Activated CD8-positive, alpha-beta memory T cell treated with anti-CD3 and anti-CD28 coated beads, Interleukin-2, amount 50 U/mL, for 24 hours (primary cell): Measurements from ENCODE around the gene ANO2.
"Not testable (repeated sequence)": the region's sequence is repeated elsewhere in the genome, so short reads cannot be mapped to it uniquely, and the experiment has no call there.

Experiments
- DNase-seq: peaks from one replicate; pipeline ENCODE4 v3.0.0-alpha.2; 2020; ENCODE audit errors: extremely low read depth

Gene ANO2

GRCh38 chr12:5887819-5888218 lies 57.2 kb downstream of the ANO2 start:
- not testable (repeated sequence) for DNase-seq

GRCh38 chr12:5884866-5885265 lies 60.2 kb downstream of the ANO2 start:
- DNase-seq = no peak

GRCh38 chr12:5884285-5884684 lies 60.8 kb downstream of the ANO2 start:
- no peak for DNase-seq

DNA sequence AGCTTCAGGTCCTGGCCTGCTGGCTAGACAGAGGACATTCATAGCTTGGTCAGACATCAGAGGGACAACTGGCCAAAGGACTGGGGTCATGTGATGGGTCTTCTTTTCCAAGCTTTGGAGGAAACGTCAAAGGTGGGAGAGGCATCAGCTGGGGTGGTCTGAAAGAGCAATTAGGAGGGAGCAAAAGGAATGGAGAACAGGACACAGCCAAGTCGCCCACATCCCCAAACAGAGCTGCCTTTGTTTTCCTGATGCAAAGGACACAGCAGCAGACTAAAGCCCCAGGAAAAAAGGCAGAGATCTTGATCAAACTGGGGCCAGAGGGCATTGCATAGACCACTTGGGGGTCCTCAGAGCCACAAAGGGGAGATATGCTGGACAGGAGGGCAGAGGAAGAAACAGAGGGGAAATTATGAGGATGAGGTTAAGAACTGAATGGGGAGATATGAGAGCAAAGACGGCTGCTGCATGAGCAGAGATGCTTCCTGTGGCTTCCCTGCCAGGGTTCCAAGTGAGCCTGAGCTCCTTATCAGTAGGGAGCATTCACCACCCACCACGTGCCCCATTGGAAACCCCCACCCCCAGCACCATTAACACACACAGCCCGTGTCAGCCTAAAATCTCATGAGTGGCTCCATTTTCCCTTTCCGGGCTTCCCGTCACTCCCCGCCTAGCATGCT lies 62.4 kb downstream of the ANO2 start:
- no peak for DNase-seq

DNA sequence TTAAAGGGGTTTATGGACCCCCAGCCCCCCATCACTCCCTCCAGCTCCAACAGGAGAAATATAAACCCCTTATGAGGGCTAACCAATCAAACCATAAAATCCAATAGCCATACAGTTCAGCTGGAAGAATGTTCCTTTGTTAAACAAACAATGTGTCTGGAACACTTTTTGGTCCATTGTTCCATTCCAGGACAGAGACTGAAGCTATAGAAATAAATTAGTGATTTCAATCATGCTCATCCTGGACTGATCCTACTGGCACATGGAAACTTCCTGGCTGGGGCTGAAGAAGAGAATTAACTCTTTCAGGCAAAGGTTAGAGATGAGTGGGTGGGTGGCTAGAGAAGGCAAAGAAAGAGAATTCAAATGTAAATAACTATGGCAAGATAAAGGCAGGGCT lies 63.4 kb downstream of the ANO2 start:
- no peak for DNase-seq

DNA sequence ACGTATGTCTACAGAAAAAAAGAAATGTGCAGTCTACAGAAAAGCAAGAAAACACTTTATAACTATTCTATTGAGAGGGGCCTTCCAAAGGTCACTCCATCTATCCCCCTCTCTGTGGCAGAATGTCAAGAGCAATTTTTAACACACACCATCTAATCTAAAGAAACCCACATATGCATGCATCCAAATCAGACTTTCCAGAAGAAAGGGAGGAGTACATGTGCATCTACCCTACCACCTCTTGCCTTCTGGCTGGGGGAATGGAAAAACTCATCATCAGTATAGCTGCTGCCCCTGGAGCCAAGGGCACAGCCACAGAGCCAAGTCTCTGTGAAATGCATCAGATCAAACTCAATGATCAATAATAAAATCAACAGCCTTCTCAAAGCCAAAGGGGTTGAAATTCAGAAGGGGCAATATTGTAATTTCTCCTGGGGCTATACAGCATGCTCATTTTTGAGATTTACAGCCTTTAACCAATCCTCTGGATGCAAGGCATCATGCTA lies 63.9 kb downstream of the ANO2 start:
- no peak for DNase-seq

DNA sequence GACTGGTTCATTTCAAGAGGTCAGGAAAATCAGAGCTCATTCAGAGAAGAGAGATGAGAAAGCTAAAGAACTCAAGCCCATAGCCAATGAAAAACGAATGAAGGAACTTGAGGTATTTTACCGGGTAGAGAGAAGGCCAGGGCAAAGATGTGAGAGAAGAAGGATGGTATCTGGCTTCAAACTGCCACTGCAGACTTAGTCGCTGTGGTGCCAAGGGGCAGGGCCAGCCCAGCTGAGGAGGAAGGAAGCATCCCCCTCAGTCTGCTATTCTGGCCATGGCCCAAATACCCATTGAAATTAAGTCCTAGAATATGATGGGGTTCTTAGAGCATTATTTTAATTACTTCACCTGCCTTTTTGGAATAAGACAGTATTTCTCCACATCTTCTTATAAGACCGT lies 69.2 kb downstream of the ANO2 start:
- DNase-seq = no peak

DNA sequence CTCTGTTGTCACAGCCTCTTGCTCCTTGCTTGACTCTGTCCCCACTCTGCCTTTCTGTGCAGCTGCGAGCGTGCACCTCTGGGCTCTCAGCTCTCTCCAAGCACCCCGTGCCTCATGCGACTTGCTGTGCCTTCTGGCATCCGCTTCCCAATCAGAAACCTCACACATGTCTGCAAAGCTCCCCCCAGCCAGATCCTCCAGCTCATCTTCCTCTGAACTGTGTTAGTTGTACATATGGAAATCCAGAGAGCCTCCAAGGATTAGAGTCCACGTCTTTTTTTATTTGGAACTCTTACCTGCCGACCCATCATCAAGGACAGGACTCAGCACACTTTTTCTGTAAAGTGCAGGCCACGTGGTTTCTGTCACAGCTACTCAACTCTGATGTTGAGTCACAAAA lies 70.5 kb downstream of the ANO2 start:
- DNase-seq = no peak

DNA sequence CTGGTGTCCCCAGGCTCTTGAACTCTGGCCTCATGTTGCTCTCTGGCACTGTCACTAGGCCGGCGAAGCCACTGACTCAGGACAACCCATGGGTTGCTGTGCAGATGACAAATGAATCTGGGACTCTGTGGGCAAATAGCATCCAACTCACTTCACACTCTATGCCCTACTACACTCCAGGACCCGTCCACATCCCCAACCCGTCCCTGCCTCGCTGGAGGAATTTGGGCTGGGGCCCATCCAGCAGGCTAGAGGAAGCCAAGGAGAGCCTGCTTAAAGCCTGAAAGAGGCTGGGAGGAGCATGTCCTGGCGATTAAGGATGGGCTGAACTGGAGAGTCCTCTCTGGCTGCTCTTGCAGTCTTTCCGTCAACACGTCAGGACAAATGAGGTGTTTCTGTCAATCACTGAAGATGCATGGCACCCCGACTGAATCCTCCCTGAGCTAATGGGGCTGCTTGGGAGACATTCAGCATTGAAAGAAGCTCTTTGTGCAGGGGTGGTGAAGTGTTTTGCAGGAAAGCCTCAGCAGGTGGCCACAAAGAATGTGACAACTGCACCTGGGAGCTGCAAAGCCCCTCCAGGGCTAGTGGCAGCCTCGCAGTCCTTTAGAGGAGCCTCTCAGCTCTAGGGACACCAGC lies 71.7 kb downstream of the ANO2 start:
- DNase-seq = no peak

- DNase-seq = no peak
Measured at GRCh38 chr12:5872745-5873144, 72.3 kb downstream of the ANO2 start.

- no peak for DNase-seq
Measured at GRCh38 chr12:5871741-5872140, 73.3 kb downstream of the ANO2 start.

GRCh38 chr12:5870183-5870582 lies 74.9 kb downstream of the ANO2 start:
- DNase-seq = no peak

- no peak for DNase-seq
Measured at GRCh38 chr12:5868625-5869295, 76.3 kb downstream of the ANO2 start.

GRCh38 chr12:5865397-5865796 lies 79.7 kb downstream of the ANO2 start:
- DNase-seq = no peak

DNA sequence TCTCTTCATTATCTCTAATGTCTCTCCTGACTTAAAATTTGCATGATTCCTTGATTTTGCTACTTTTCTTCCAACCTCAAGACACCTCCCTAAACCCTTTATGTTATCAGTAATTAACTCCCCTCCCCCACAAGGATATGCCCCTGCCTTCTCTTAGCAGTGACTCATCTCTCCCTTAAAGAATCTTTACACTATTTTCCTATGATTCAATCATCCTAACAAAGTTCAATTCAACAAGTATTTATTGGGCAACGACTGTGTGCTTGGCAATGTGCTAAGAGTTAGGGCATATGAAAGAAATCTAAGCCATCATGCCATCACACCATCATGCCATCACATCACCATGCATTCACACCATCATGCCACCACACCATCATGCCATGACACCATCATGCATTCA lies 80.1 kb downstream of the ANO2 start:
- no peak for DNase-seq

GRCh38 chr12:5864301-5864700 lies 80.8 kb downstream of the ANO2 start:
- DNase-seq = no peak

DNA sequence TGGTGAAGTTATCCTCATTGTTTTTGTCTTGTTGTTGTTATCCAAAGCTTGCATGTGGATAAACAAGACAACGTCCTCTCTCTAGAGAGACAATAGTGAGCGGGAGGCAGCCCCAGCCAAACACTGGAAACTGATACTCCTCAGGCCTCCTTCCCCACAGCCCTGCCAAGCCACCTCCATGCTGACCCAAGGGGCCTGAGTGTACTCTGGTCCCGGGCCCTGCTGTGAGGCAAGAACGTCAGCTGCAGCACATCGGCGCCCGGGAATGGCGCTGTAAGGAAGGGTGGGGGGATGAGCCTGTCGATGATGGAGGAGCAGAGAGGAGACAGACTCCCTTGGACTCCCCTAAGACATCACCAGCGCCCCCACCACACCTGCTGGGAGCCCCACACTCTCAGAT lies 83.6 kb downstream of the ANO2 start:
- DNase-seq = no peak

GRCh38 chr12:5856692-5857091 lies 88.4 kb downstream of the ANO2 start:
- no peak for DNase-seq

DNA sequence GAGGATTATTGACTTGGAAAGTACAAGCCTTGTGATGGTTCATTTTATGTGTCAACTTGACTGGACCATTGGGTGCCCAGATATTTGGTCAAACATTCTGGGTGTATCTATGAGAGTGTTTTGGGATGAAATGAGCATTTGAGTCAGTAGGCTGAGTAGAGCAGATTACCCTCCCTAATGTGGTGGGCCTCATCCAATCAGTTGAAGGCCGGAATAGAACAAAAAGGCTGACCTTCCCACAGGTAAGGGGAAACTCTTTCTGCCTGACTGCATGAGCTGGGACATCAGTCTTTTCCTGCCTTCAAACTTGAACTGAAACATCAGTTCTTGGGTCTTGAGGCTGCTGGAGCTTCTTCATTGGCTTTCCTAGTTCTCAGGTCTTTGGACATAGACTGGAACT lies 98.1 kb downstream of the ANO2 start:
- no peak for DNase-seq

- DNase-seq = no peak
Measured at GRCh38 chr12:5840944-5841343, 104.1 kb downstream of the ANO2 start.

DNA sequence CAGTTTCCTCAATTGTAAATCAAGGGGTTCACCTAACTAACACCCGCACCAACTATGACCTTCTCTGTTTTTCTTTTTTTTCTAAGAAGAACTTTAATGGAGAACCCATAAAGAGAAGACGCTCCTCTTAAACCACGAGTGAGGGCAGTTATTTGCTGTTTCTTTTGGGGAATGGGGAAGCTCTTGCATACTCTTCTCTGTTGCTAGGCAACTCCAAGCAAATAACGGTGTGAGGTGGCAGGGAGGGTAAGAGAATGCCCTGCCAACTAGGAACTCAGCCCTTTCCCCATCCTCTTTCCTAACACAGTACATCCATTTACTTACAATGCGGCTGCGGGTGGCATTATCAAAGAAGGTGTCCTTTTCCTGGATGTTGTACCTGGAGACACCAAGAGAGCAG lies 114.9 kb downstream of the ANO2 start:
- DNase-seq = no peak

DNA sequence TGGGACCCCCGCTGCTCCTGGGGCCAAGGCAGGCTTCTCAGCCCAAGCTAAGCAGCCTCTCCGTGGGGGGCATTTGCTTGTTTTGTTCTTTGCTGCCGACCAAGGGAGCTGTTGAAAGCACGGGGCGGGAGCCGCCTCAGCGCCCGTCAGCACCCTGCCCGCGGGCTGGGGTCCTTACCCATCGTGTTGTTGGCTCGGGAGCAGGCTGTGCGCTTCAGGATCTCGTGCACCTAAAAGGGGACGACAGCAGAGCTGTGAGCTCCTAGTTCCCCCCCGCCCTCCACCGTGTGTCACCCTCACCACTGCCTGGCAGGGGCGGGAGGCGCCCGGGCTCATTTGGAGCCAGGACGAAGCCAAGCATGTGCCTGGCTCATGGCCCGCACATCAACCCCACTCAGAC lies 117.5 kb downstream of the ANO2 start:
- DNase-seq = no peak

DNA sequence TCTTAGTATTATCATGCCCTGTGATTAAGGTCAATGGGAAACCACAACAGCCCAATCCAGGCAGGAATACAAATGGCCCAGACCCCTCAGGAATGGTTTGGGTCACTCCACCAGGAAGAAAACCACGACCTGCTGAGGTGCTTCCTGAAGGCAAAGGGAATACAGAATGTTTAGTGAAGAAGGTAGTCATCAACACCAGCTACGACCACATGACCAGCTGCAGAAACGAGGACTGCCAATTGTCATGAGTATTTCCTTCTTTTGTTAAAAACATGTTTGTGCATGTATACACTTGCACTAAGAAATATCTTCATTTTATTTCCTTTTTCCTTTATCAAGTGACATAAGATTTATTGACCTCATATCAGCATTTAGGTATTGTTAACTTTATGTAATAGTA lies 119.3 kb downstream of the ANO2 start:
- not testable (repeated sequence) for DNase-seq
